ENCODE data around the gene RNF145. TPM values are rescaled to one million over a fixed set of nuclear protein-coding genes. Genes with fewer than 3 reads are reported as not detected.
A peak's percentile ranks its signal among the peaks of the same experiment; 100 is the strongest.
"Not testable (repeated sequence)": the region's sequence is repeated elsewhere in the genome, so short reads cannot be mapped to it uniquely, and the experiment has no call there.

The RNF145 gene
- total RNA-seq, 3 donors from 2014 or later, result 95.7 to 109 (median 101) TPM

GRCh38 chr5:159231167-159231566, 21.8 kb upstream of the RNF145 start:
- Mint-ChIP-seq H3K4me3 (no peak overlapping the region), H3K9me3 (no peaks in the 10 kb centered on the region), H3K27me3 (ENCODE audit: low read depth) (peaks cover 2% of the 10 kb centered on the region), H3K4me1 (ENCODE audit: low read depth) (no peaks in the 10 kb centered on the region), H3K36me3 (ENCODE audit: insufficient read depth) (no peaks in the 10 kb centered on the region)
- ATAC-seq (no peak), DNase-seq (no peak)

GRCh38 chr5:159230657-159231056, 21.3 kb upstream of the RNF145 start:
- no peak overlapping the region for H3K4me3 Mint-ChIP-seq
- H3K9me3 Mint-ChIP-seq, result no peaks in the 10 kb centered on the region
- DNase-seq (no peak), ATAC-seq (no peak)
- H3K36me3 Mint-ChIP-seq (ENCODE audit: insufficient read depth), result no peaks in the 10 kb centered on the region
- no peaks in the 10 kb centered on the region for H3K4me1 Mint-ChIP-seq (ENCODE audit: low read depth)
- peaks cover 2% of the 10 kb centered on the region for H3K27me3 Mint-ChIP-seq (ENCODE audit: low read depth)

- not testable (repeated sequence) for H3K4me3 Mint-ChIP-seq; H3K36me3 Mint-ChIP-seq (ENCODE audit: insufficient read depth); H3K4me1 Mint-ChIP-seq (ENCODE audit: low read depth); ATAC-seq; DNase-seq; H3K27me3 Mint-ChIP-seq (ENCODE audit: low read depth); H3K9me3 Mint-ChIP-seq
These were observed 18.7 kb upstream of the RNF145 start for GRCh38 chr5:159228097-159228496.

GRCh38 chr5:159227452-159227851, 18.1 kb upstream of the RNF145 start:
- H3K4me1 Mint-ChIP-seq (ENCODE audit: low read depth), result no peaks in the 10 kb centered on the region
- H3K4me3 Mint-ChIP-seq, result no peak overlapping the region
- peaks cover 2% of the 10 kb centered on the region for H3K27me3 Mint-ChIP-seq (ENCODE audit: low read depth)
- no peak for DNase-seq
- ATAC-seq, result no peak
- no peaks in the 10 kb centered on the region for H3K36me3 Mint-ChIP-seq (ENCODE audit: insufficient read depth)
- H3K9me3 Mint-ChIP-seq, result no peaks in the 10 kb centered on the region

GRCh38 chr5:159226451-159226850, 17.1 kb upstream of the RNF145 start:
- Mint-ChIP-seq H3K36me3 (ENCODE audit: insufficient read depth) (no peaks in the 10 kb centered on the region), H3K9me3 (no peaks in the 10 kb centered on the region), H3K27me3 (ENCODE audit: low read depth) (peaks cover 2% of the 10 kb centered on the region), H3K4me3 (no peak overlapping the region), H3K4me1 (ENCODE audit: low read depth) (no peaks in the 10 kb centered on the region)
- DNase-seq, result no peak
- no peak for ATAC-seq

GRCh38 chr5:159224471-159224870, 15.1 kb upstream of the RNF145 start:
- Mint-ChIP-seq H3K4me1 (ENCODE audit: low read depth) (no peaks in the 10 kb centered on the region), H3K36me3 (ENCODE audit: insufficient read depth) (no peaks in the 10 kb centered on the region), H3K27me3 (ENCODE audit: low read depth) (peaks cover 2% of the 10 kb centered on the region), H3K9me3 (no peaks in the 10 kb centered on the region), H3K4me3 (no peak overlapping the region)
- ATAC-seq (no peak), DNase-seq (no peak)

GRCh38 chr5:159223469-159223868, 14.1 kb upstream of the RNF145 start:
- DNase-seq (no peak), ATAC-seq (no peak)
- no peaks in the 10 kb centered on the region for H3K36me3 Mint-ChIP-seq (ENCODE audit: insufficient read depth)
- H3K9me3 Mint-ChIP-seq, result no peaks in the 10 kb centered on the region
- H3K4me3 Mint-ChIP-seq, result no peak overlapping the region
- peaks cover 2% of the 10 kb centered on the region for H3K27me3 Mint-ChIP-seq (ENCODE audit: low read depth)
- no peaks in the 10 kb centered on the region for H3K4me1 Mint-ChIP-seq (ENCODE audit: low read depth)

- DNase-seq, result no peak
- no peaks in the 10 kb centered on the region for H3K9me3 Mint-ChIP-seq
- H3K27me3 Mint-ChIP-seq (ENCODE audit: low read depth), result peaks cover 2% of the 10 kb centered on the region
- no peaks in the 10 kb centered on the region for H3K36me3 Mint-ChIP-seq (ENCODE audit: insufficient read depth)
- no peak overlapping the region for H3K4me3 Mint-ChIP-seq
- peaks cover 6% of the 10 kb centered on the region for H3K4me1 Mint-ChIP-seq (ENCODE audit: low read depth)
- ATAC-seq, result no peak
These were observed 10.9 kb upstream of the RNF145 start for GRCh38 chr5:159220206-159220605.

GRCh38 chr5:159218595-159219023, 9.3 kb upstream of the RNF145 start:
- Mint-ChIP-seq H3K4me1 (ENCODE audit: low read depth) (peaks cover 6% of the 10 kb centered on the region), H3K27me3 (ENCODE audit: low read depth) (peaks cover 2% of the 10 kb centered on the region), H3K9me3 (no peaks in the 10 kb centered on the region), H3K4me3 (no peak overlapping the region), H3K36me3 (ENCODE audit: insufficient read depth) (no peaks in the 10 kb centered on the region)
- no peak for DNase-seq
- no peak for ATAC-seq

- Mint-ChIP-seq H3K9me3 (no peaks in the 10 kb centered on the region), H3K27me3 (ENCODE audit: low read depth) (peaks cover 2% of the 10 kb centered on the region), H3K36me3 (ENCODE audit: insufficient read depth) (no peaks in the 10 kb centered on the region), H3K4me3 (no peak overlapping the region), H3K4me1 (ENCODE audit: low read depth) (peaks cover 6% of the 10 kb centered on the region)
- DNase-seq, result no peak
- peak; percentile 52 to 63 for ATAC-seq
These were observed 7.9 kb upstream of the RNF145 start for GRCh38 chr5:159217236-159217635.

GRCh38 chr5:159216454-159216853, 7.1 kb upstream of the RNF145 start:
- no peaks in the 10 kb centered on the region for H3K36me3 Mint-ChIP-seq (ENCODE audit: insufficient read depth)
- ATAC-seq (peak in 1 of 2 donors; percentile 55), DNase-seq (no peak)
- H3K27me3 Mint-ChIP-seq (ENCODE audit: low read depth), result peaks cover 2% of the 10 kb centered on the region
- peaks cover 6% of the 10 kb centered on the region for H3K4me1 Mint-ChIP-seq (ENCODE audit: low read depth)
- no peaks in the 10 kb centered on the region for H3K9me3 Mint-ChIP-seq
- no peak overlapping the region for H3K4me3 Mint-ChIP-seq

GRCh38 chr5:159215886-159216285, 6.5 kb upstream of the RNF145 start:
- H3K4me1 Mint-ChIP-seq (ENCODE audit: low read depth), result peaks cover 6% of the 10 kb centered on the region
- DNase-seq (no peak), ATAC-seq (no peak)
- H3K4me3 Mint-ChIP-seq, result no peak overlapping the region
- no peaks in the 10 kb centered on the region for H3K36me3 Mint-ChIP-seq (ENCODE audit: insufficient read depth)
- peaks cover 2% of the 10 kb centered on the region for H3K27me3 Mint-ChIP-seq (ENCODE audit: low read depth)
- H3K9me3 Mint-ChIP-seq, result no peaks in the 10 kb centered on the region

- Mint-ChIP-seq H3K4me1 (ENCODE audit: low read depth) (peaks cover 17% of the 10 kb centered on the region), H3K27me3 (ENCODE audit: low read depth) (peaks cover 2% of the 10 kb centered on the region), H3K36me3 (ENCODE audit: insufficient read depth) (no peaks in the 10 kb centered on the region), H3K4me3 (no peak overlapping the region), H3K9me3 (no peaks in the 10 kb centered on the region)
- no peak for ATAC-seq
- no peak for DNase-seq
These were observed 5.3 kb upstream of the RNF145 start for GRCh38 chr5:159214486-159215271.

GRCh38 chr5:159212657-159213462, 3.5 kb upstream of the RNF145 start:
- DNase-seq (no peak), ATAC-seq (no peak)
- Mint-ChIP-seq H3K9me3 (no peaks in the 10 kb centered on the region), H3K4me3 (no peak overlapping the region), H3K27me3 (ENCODE audit: low read depth) (peaks cover 2% of the 10 kb centered on the region), H3K36me3 (ENCODE audit: insufficient read depth) (no peaks in the 10 kb centered on the region), H3K4me1 (ENCODE audit: low read depth) (peaks cover 18% of the 10 kb centered on the region)

- H3K4me3 Mint-ChIP-seq, result no peak overlapping the region
These were observed 2.4 kb upstream of the RNF145 start for GRCh38 chr5:159211729-159212174.

More at GRCh38 chr5:159211729-159212174, 2.4 kb upstream of the RNF145 start:
- ATAC-seq, result no peak
- DNase-seq, result no peak
- H3K27me3 Mint-ChIP-seq (ENCODE audit: low read depth), result peaks cover 2% of the 10 kb centered on the region
- H3K9me3 Mint-ChIP-seq, result no peaks in the 10 kb centered on the region
- H3K36me3 Mint-ChIP-seq (ENCODE audit: insufficient read depth), result peaks cover 4% of the 10 kb centered on the region
- H3K4me1 Mint-ChIP-seq (ENCODE audit: low read depth), result peaks cover 21% of the 10 kb centered on the region

All from activated T-cell treated with anti-CD3 and anti-CD28 coated beads, Interleukin-2, amount 50 U/mL, for 4 hours (primary cell).